HepG2 (cell line): ENCODE results near the gene P4HB. TPM values are rescaled to one million over a fixed set of nuclear protein-coding genes. Genes with fewer than 3 reads are reported as not detected.

Source experiments
- ATF7-NPFF ChIP-seq: sonication (generic); formaldehyde crosslinking; IDR thresholded peaks from 2 replicates; pipeline ENCODE4 v1.8.1; 2023; ENCODE audit warnings: mild to moderate bottlenecking, low read depth, missing genetic modification reagents, moderate library complexity
- FOXA1 ChIP-seq, 2 experiments: fragments of 450-650 bp in 1 of 2; sonication (generic) in 1 of 2; formaldehyde crosslinking in 1 of 2; IDR thresholded peaks; 2 replicates each; pipeline versions ENCODE4 v1.4.0 to v1.6.1; 2016 to 2020; ENCODE audit warnings: missing genetic modification reagents in 1 of 2
- FOXC1 ChIP-seq: sonication (generic); formaldehyde crosslinking; IDR thresholded peaks from 2 replicates; pipeline ENCODE4 v1.8.0; 2022; ENCODE audit warnings: mild to moderate bottlenecking, missing genetic modification reagents, borderline replicate concordance
- JUN ChIP-seq: sonication (generic); formaldehyde crosslinking; IDR thresholded peaks from 2 replicates; pipeline ENCODE4 v1.4.0; 2020; ENCODE audit warnings: mild to moderate bottlenecking, missing genetic modification reagents
- NAIF1 ChIP-seq: sonication (generic); formaldehyde crosslinking; IDR thresholded peaks from 2 replicates; pipeline ENCODE4 v1.5.0; 2020; ENCODE audit warnings: mild to moderate bottlenecking, missing genetic modification reagents, borderline replicate concordance
- NCOA1 ChIP-seq: sonication (generic); formaldehyde crosslinking; IDR thresholded peaks from 2 replicates; pipeline ENCODE4 v1.9.0; 2021; ENCODE audit warnings: missing genetic modification reagents
- NR2C2 ChIP-seq: sonication (generic); formaldehyde crosslinking; IDR thresholded peaks from 2 replicates; pipeline ENCODE4 v1.4.0; 2020; ENCODE audit warnings: missing genetic modification reagents, mild to moderate bottlenecking, moderate library complexity, borderline replicate concordance
- POGZ ChIP-seq: sonication (generic); formaldehyde crosslinking; IDR thresholded peaks from 2 replicates; pipeline ENCODE4 v1.4.0; 2020; ENCODE audit warnings: mild to moderate bottlenecking, missing genetic modification reagents
- SIX1 ChIP-seq: sonication (generic); formaldehyde crosslinking; IDR thresholded peaks from 2 replicates; pipeline ENCODE4 v1.4.0; 2020; ENCODE audit warnings: missing genetic modification reagents, borderline replicate concordance
- TAF15 ChIP-seq: fragments of 200-400 bp; formaldehyde crosslinking; IDR thresholded peaks from one replicate; pipeline ENCODE4 v1.6.1; 2018; ENCODE audit warnings: mild to moderate bottlenecking, low read depth, low read length; ENCODE audit not compliant: poor library complexity, severe bottlenecking
- ZBTB7A ChIP-seq: sonication (generic); formaldehyde crosslinking; IDR thresholded peaks from 2 replicates; pipeline ENCODE4 v1.8.0; 2022; ENCODE audit warnings: mild to moderate bottlenecking, missing genetic modification reagents
- ZFP41 ChIP-seq: sonication (generic); formaldehyde crosslinking; IDR thresholded peaks from 2 replicates; pipeline ENCODE4 v1.4.0; 2020; ENCODE audit warnings: mild to moderate bottlenecking, missing genetic modification reagents, borderline replicate concordance
- ZFX ChIP-seq: sonication (generic); formaldehyde crosslinking; IDR thresholded peaks from 2 replicates; pipeline ENCODE4 v1.4.0; 2020; ENCODE audit warnings: mild to moderate bottlenecking, low read depth, missing genetic modification reagents, moderate library complexity
- ZNF362 ChIP-seq: sonication (generic); formaldehyde crosslinking; IDR thresholded peaks from 2 replicates; pipeline ENCODE4 v1.4.0; 2020; ENCODE audit warnings: missing genetic modification reagents, mild to moderate bottlenecking, borderline replicate concordance
- ZNF383 ChIP-seq: sonication (generic); formaldehyde crosslinking; IDR thresholded peaks from 2 replicates; pipeline ENCODE4 v1.4.0; 2020; ENCODE audit warnings: missing genetic modification reagents, mild to moderate bottlenecking, borderline replicate concordance
- ZNF446 ChIP-seq: sonication (generic); formaldehyde crosslinking; IDR thresholded peaks from 2 replicates; pipeline ENCODE4 v1.5.0; 2020; ENCODE audit warnings: mild to moderate bottlenecking, missing genetic modification reagents
- ZNF460 ChIP-seq: sonication (generic); formaldehyde crosslinking; IDR thresholded peaks from 2 replicates; pipeline ENCODE4 v1.5.1; 2020; ENCODE audit warnings: missing genetic modification reagents, mild to moderate bottlenecking, borderline replicate concordance
- ZNF468 ChIP-seq: sonication (generic); formaldehyde crosslinking; IDR thresholded peaks from 2 replicates; pipeline ENCODE4 v1.8.0; 2022; ENCODE audit warnings: mild to moderate bottlenecking, moderate library complexity, missing genetic modification reagents
- ZNF616 ChIP-seq: sonication (generic); formaldehyde crosslinking; IDR thresholded peaks from 2 replicates; pipeline ENCODE4 v1.5.0; 2020; ENCODE audit warnings: low read depth, mild to moderate bottlenecking, missing genetic modification reagents
- polyA plus RNA-seq, 8 experiments: library from polyadenylated mRNA; depleted of rRNA in 3 of 8; stranded (reverse) in 7 of 8; unstranded in 1 of 8; fragments of >200 nt; fragmentation: Illumina TruSeq in 4 of 8; extraction: Trizol in 4 of 8; gene quantifications; 2 replicates each; pipeline versions ENCODE4 v1.2.1 to v1.2.3, GENCODE V29; 2011 to 2016; ENCODE audit warnings: low read depth in 4 of 8, missing spikeins in 1 of 8, mixed read lengths in 1 of 8; ENCODE audit not compliant: insufficient read depth in 1 of 8
- total RNA-seq, 5 experiments: library from RNA; depleted of rRNA; stranded (reverse); fragments of >200 nt; fragmentation: Illumina TruSeq; extraction: Trizol; gene quantifications; 2 replicates each; pipeline ENCODE4 v1.2.3, GENCODE V29; 2016; ENCODE audit warnings: low read depth in 1 of 5
- TF ChIP-seq, protein P1 (sequence below): sonication (generic); formaldehyde crosslinking; IDR thresholded peaks from 2 replicates; pipeline ENCODE4 v1.5.1; 2020; ENCODE audit warnings: missing genetic modification reagents, mild to moderate bottlenecking, borderline replicate concordance
- TF ChIP-seq, protein P2 (sequence below): sonication (generic); formaldehyde crosslinking; IDR thresholded peaks from 2 replicates; pipeline ENCODE4 v1.4.0; 2020; ENCODE audit warnings: missing genetic modification reagents

P4HB gene
- total and polyA plus RNA-seq, 2 of the 13 experiments (the other 11 are each of a cell fraction or from before 2014, with no cell fraction given) = 185 to 782 TPM

DNA sequence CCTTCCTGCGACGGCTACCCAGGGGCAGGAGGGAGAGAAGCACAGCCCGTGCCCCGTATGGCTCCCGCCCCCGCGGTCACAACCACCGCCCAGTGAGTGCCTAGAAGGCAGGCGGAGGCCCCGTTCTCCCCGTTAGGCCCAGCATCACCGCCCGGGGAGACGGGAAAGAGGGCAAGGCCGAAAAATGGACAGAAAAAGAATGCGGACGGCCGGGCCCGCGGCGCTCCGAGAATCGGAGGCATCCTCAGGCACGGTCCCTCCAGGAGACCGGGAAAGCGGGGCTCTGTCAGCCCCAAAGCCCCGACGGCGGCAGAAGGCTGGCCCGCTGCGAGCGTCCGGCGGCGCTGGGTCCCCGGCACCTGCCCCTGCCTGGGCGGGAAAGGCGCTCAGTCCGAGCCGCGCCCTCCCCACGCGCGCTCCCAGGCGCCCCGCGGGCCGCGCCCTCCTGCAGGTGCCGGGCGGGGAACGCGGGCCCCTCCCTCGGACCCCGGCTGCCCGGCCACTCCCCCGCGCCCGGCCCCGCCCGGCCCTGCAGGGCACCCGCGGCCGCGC is 27.7 kb downstream of the P4HB start (continued):
- TF ChIP-seq FOXC1 (no peak), ZNF446 (CRISPR knock-in tag) (peak; percentile 95), ZBTB7A (CRISPR knock-in tag) (no peak), ZNF383 (no peak), FOXA1 (IDR thresholded peaks at IDR 0.05) (no peak), FOXA1 (CRISPR knock-in tag; IDR thresholded peaks at IDR 0.05) (no peak), ZNF460 (CRISPR knock-in tag) (no peak), NCOA1 (CRISPR knock-in tag) (0 out of 2 replicates have a peak, but pooled peaks have one; percentile 31), ZFX (CRISPR knock-in tag) (peak; percentile 27; the same call in 1 of the 2 replicates), SIX1 (CRISPR knock-in tag) (no peak), ZNF362 (CRISPR knock-in tag) (no peak), ATF7-NPFF (no peak; the same call in 1 of the 2 replicates), TAF15 (no peak), NAIF1 (CRISPR knock-in tag) (no peak), ZFP41 (CRISPR knock-in tag) (no peak), ZNF468 (CRISPR knock-in tag) (no peak), NR2C2 (CRISPR knock-in tag) (no peak), ZNF616 (CRISPR knock-in tag) (peak; percentile 14; the same call in 1 of the 2 replicates), POGZ (CRISPR knock-in tag) (no peak), JUN (CRISPR knock-in tag) (no peak)
- TF ChIP-seq, protein P1, sequence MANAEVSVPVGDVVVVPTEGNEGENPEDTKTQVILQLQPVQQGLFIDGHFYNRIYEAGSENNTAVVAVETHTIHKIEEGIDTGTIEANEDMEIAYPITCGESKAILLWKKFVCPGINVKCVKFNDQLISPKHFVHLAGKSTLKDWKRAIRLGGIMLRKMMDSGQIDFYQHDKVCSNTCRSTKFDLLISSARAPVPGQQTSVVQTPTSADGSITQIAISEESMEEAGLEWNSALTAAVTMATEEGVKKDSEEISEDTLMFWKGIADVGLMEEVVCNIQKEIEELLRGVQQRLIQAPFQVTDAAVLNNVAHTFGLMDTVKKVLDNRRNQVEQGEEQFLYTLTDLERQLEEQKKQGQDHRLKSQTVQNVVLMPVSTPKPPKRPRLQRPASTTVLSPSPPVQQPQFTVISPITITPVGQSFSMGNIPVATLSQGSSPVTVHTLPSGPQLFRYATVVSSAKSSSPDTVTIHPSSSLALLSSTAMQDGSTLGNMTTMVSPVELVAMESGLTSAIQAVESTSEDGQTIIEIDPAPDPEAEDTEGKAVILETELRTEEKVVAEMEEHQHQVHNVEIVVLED (CRISPR knock-in tag) = no peak
- TF ChIP-seq, protein P2, sequence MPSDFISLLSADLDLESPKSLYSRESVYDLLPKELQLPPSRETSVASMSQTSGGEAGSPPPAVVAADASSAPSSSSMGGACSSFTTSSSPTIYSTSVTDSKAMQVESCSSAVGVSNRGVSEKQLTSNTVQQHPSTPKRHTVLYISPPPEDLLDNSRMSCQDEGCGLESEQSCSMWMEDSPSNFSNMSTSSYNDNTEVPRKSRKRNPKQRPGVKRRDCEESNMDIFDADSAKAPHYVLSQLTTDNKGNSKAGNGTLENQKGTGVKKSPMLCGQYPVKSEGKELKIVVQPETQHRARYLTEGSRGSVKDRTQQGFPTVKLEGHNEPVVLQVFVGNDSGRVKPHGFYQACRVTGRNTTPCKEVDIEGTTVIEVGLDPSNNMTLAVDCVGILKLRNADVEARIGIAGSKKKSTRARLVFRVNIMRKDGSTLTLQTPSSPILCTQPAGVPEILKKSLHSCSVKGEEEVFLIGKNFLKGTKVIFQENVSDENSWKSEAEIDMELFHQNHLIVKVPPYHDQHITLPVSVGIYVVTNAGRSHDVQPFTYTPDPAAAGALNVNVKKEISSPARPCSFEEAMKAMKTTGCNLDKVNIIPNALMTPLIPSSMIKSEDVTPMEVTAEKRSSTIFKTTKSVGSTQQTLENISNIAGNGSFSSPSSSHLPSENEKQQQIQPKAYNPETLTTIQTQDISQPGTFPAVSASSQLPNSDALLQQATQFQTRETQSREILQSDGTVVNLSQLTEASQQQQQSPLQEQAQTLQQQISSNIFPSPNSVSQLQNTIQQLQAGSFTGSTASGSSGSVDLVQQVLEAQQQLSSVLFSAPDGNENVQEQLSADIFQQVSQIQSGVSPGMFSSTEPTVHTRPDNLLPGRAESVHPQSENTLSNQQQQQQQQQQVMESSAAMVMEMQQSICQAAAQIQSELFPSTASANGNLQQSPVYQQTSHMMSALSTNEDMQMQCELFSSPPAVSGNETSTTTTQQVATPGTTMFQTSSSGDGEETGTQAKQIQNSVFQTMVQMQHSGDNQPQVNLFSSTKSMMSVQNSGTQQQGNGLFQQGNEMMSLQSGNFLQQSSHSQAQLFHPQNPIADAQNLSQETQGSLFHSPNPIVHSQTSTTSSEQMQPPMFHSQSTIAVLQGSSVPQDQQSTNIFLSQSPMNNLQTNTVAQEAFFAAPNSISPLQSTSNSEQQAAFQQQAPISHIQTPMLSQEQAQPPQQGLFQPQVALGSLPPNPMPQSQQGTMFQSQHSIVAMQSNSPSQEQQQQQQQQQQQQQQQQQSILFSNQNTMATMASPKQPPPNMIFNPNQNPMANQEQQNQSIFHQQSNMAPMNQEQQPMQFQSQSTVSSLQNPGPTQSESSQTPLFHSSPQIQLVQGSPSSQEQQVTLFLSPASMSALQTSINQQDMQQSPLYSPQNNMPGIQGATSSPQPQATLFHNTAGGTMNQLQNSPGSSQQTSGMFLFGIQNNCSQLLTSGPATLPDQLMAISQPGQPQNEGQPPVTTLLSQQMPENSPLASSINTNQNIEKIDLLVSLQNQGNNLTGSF (CRISPR knock-in tag) = peak; percentile 79; the same call in 1 of the 2 replicates
